Activated T-cell treated with anti-CD3 and anti-CD28 coated beads, Interleukin-2, amount 50 U/mL, for 4 hours (primary cell): ENCODE data around the gene SHISAL1. TPM values are rescaled to one million over a fixed set of nuclear protein-coding genes. Genes with fewer than 3 reads are reported as not detected.
"Not testable (repeated sequence)": the region's sequence is repeated elsewhere in the genome, so short reads cannot be mapped to it uniquely, and the experiment has no call there.

Experiments
- ATAC-seq, 2 donors: fragments of 200-7000 bp; cut with Tn5 transposase; one replicate each; pipeline ENCODE4 v1.10.0; 2021
- DNase-seq: peaks from one replicate; pipeline ENCODE4 v3.0.0-alpha.2; 2020
- H3K27me3 Mint-ChIP-seq: one replicate; pipeline ENCODE4 v1.8.0; 2021; ENCODE audit warnings: low read depth, mixed read lengths
- H3K36me3 Mint-ChIP-seq: one replicate; pipeline ENCODE4 v1.8.0; 2022; ENCODE audit warnings: mixed read lengths; ENCODE audit not compliant: insufficient read depth
- H3K4me1 Mint-ChIP-seq: one replicate; pipeline ENCODE4 v1.8.0; 2021; ENCODE audit warnings: low read depth, mixed read lengths
- H3K4me3 Mint-ChIP-seq: one replicate; pipeline ENCODE4 v1.8.0; 2021; ENCODE audit warnings: mild to moderate bottlenecking, moderate library complexity, mixed read lengths
- H3K9me3 Mint-ChIP-seq: one replicate; pipeline ENCODE4 v1.8.0; 2021; ENCODE audit warnings: mixed read lengths
- total RNA-seq, 3 donors: library from RNA; stranded (reverse); gene quantifications; one replicate each; pipeline ENCODE4 v1.2.1, GENCODE V29; 2021

Gene SHISAL1
- total RNA-seq, 3 donors from 2014 or later: not detected

- Mint-ChIP-seq H3K27me3 (peaks cover 61% of the 10 kb centered on the region), H3K4me1 (peaks cover 20% of the 10 kb centered on the region)
- no peak for DNase-seq
Measured at GRCh38 chr22:44325718-44326490, 13.2 kb upstream of the SHISAL1 start.

GRCh38 chr22:44323140-44323790 lies 10.5 kb upstream of the SHISAL1 start:
- not testable (repeated sequence) for DNase-seq, H3K4me3 Mint-ChIP-seq, ATAC-seq, H3K9me3 Mint-ChIP-seq, H3K36me3 Mint-ChIP-seq
- H3K4me1 Mint-ChIP-seq: peaks cover 11% of the 10 kb centered on the region
- H3K27me3 Mint-ChIP-seq: peaks cover 40% of the 10 kb centered on the region

More at GRCh38 chr22:44325718-44326490, 13.2 kb upstream of the SHISAL1 start:
- H3K36me3 Mint-ChIP-seq: no peaks in the 10 kb centered on the region
- H3K9me3 Mint-ChIP-seq: no peaks in the 10 kb centered on the region
- H3K4me3 Mint-ChIP-seq: peak overlapping the region; percentile 73
- no peak for ATAC-seq

- H3K4me1 Mint-ChIP-seq: peaks cover 4% of the 10 kb centered on the region
- peaks cover 11% of the 10 kb centered on the region for H3K27me3 Mint-ChIP-seq
- no peaks in the 10 kb centered on the region for H3K9me3 Mint-ChIP-seq
- DNase-seq: no peak
- no peaks in the 10 kb centered on the region for H3K36me3 Mint-ChIP-seq
- no peak for ATAC-seq
- H3K4me3 Mint-ChIP-seq: no peak overlapping the region
Measured at GRCh38 chr22:44319685-44320084, 6.9 kb upstream of the SHISAL1 start.

GRCh38 chr22:44318751-44319150 lies 6.0 kb upstream of the SHISAL1 start:
- H3K27me3 Mint-ChIP-seq: peaks cover 6% of the 10 kb centered on the region
- no peak overlapping the region for H3K4me3 Mint-ChIP-seq
- ATAC-seq (no peak), DNase-seq (no peak)
- H3K4me1 Mint-ChIP-seq: peaks cover 9% of the 10 kb centered on the region
- H3K36me3 Mint-ChIP-seq: no peaks in the 10 kb centered on the region
- H3K9me3 Mint-ChIP-seq: no peaks in the 10 kb centered on the region

- no peak for ATAC-seq
- H3K4me3 Mint-ChIP-seq: no peak overlapping the region
- H3K36me3 Mint-ChIP-seq: no peaks in the 10 kb centered on the region
- no peaks in the 10 kb centered on the region for H3K9me3 Mint-ChIP-seq
- H3K27me3 Mint-ChIP-seq: peaks cover 2% of the 10 kb centered on the region
- H3K4me1 Mint-ChIP-seq: peaks cover 11% of the 10 kb centered on the region
- no peak for DNase-seq
Measured at GRCh38 chr22:44317886-44318637, 5.3 kb upstream of the SHISAL1 start.

GRCh38 chr22:44317123-44317444 lies 4.3 kb upstream of the SHISAL1 start:
- H3K27me3 Mint-ChIP-seq: peaks cover 2% of the 10 kb centered on the region
- no peak for ATAC-seq
- H3K4me1 Mint-ChIP-seq: peaks cover 11% of the 10 kb centered on the region
- no peak for DNase-seq
- H3K9me3 Mint-ChIP-seq: no peaks in the 10 kb centered on the region
- H3K4me3 Mint-ChIP-seq: no peak overlapping the region
- no peaks in the 10 kb centered on the region for H3K36me3 Mint-ChIP-seq

GRCh38 chr22:44316393-44317122 lies 3.8 kb upstream of the SHISAL1 start:
- peaks cover 11% of the 10 kb centered on the region for H3K4me1 Mint-ChIP-seq
- ATAC-seq: no peak
- H3K4me3 Mint-ChIP-seq: no peak overlapping the region
- no peak for DNase-seq
- no peaks in the 10 kb centered on the region for H3K9me3 Mint-ChIP-seq
- H3K27me3 Mint-ChIP-seq: peaks cover 2% of the 10 kb centered on the region
- H3K36me3 Mint-ChIP-seq: no peaks in the 10 kb centered on the region

GRCh38 chr22:44314425-44315067 lies 1.8 kb upstream of the SHISAL1 start:
- Mint-ChIP-seq H3K9me3 (no peaks in the 10 kb centered on the region), H3K4me1 (peaks cover 11% of the 10 kb centered on the region), H3K27me3 (no peaks in the 10 kb centered on the region), H3K4me3 (no peak overlapping the region), H3K36me3 (no peaks in the 10 kb centered on the region)
- ATAC-seq (peak in 1 of 2 donors; percentile 18), DNase-seq (no peak)

- Mint-ChIP-seq H3K4me3 (no peak overlapping the region), H3K4me1 (peaks cover 11% of the 10 kb centered on the region), H3K9me3 (no peaks in the 10 kb centered on the region), H3K27me3 (no peaks in the 10 kb centered on the region), H3K36me3 (no peaks in the 10 kb centered on the region)
- ATAC-seq (no peak), DNase-seq (no peak)
Measured at GRCh38 chr22:44313385-44314006, 745 bp upstream of the SHISAL1 start.

GRCh38 chr22:44311855-44312170 lies 938 bp downstream of the SHISAL1 start:
- H3K36me3 Mint-ChIP-seq: no peaks in the 10 kb centered on the region
- no peak overlapping the region for H3K4me3 Mint-ChIP-seq
- peaks cover 11% of the 10 kb centered on the region for H3K4me1 Mint-ChIP-seq
- no peaks in the 10 kb centered on the region for H3K9me3 Mint-ChIP-seq
- ATAC-seq: no peak
- no peak for DNase-seq
- H3K27me3 Mint-ChIP-seq: no peaks in the 10 kb centered on the region

- Mint-ChIP-seq H3K36me3 (no peaks in the 10 kb centered on the region), H3K27me3 (no peaks in the 10 kb centered on the region), H3K4me3 (no peak overlapping the region), H3K4me1 (peaks cover 11% of the 10 kb centered on the region), H3K9me3 (no peaks in the 10 kb centered on the region)
- ATAC-seq: no peak
- DNase-seq: no peak
Measured at GRCh38 chr22:44311104-44311854, 1.5 kb downstream of the SHISAL1 start.

GRCh38 chr22:44309647-44310046 lies 3.1 kb downstream of the SHISAL1 start:
- ATAC-seq: no peak
- Mint-ChIP-seq H3K4me1 (peaks cover 7% of the 10 kb centered on the region), H3K27me3 (no peaks in the 10 kb centered on the region)

GRCh38 chr22:44309137-44309536 lies 3.6 kb downstream of the SHISAL1 start:
- H3K27me3 Mint-ChIP-seq: no peaks in the 10 kb centered on the region
- H3K9me3 Mint-ChIP-seq: no peaks in the 10 kb centered on the region
- no peak for DNase-seq
- peaks cover 3% of the 10 kb centered on the region for H3K4me1 Mint-ChIP-seq
- ATAC-seq: no peak
- no peak overlapping the region for H3K4me3 Mint-ChIP-seq
- no peaks in the 10 kb centered on the region for H3K36me3 Mint-ChIP-seq

More at GRCh38 chr22:44309647-44310046, 3.1 kb downstream of the SHISAL1 start:
- DNase-seq: no peak
- Mint-ChIP-seq H3K4me3 (no peak overlapping the region), H3K9me3 (no peaks in the 10 kb centered on the region), H3K36me3 (no peaks in the 10 kb centered on the region)
